PFSK-1 (cell line): ENCODE data around the gene TTC19.

Experiments used
- POLR2AphosphoS5 ChIP-seq: IDR thresholded peaks from 2 replicates; pipeline ENCODE4 v1.6.1; 2012; ENCODE audit warnings: low read depth, mild to moderate bottlenecking, control low read depth, low read length, moderate library complexity
- TF ChIP-seq, protein P1 (sequence below), 2 experiments: IDR thresholded peaks; 2 replicates each; pipeline versions ENCODE4 v1.6.1 to v1.8.0; 2011 to 2012; ENCODE audit warnings: low read depth in 2 of 2, low read length in 2 of 2, control low read depth in 1 of 2, inconsistent platforms in 1 of 2, mild to moderate bottlenecking in 1 of 2, moderate library complexity in 1 of 2; ENCODE audit not compliant: insufficient read depth in 1 of 2

DNA sequence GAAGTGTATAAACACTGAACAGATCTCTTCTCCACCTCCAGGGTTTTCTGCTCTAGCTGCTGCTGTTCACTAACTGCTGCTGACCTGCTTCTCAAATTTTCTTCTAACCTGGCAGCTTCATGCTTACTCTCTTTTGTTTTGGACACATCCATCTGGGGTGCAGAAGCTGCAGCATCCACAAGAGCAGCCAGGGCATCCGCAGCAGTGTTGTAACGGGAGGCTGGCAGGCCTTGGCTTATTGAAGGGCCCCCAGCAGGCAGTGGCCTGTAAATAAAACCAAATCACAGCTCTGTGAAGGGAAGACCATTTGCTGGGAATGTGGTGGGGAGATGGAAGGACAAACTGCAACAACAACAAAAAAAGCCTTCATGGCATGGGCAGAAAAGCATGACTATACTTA, 62.0 kb downstream of the TTC19 start:
- TF ChIP-seq POLR2AphosphoS5, result no peak
- TF ChIP-seq, protein P1, sequence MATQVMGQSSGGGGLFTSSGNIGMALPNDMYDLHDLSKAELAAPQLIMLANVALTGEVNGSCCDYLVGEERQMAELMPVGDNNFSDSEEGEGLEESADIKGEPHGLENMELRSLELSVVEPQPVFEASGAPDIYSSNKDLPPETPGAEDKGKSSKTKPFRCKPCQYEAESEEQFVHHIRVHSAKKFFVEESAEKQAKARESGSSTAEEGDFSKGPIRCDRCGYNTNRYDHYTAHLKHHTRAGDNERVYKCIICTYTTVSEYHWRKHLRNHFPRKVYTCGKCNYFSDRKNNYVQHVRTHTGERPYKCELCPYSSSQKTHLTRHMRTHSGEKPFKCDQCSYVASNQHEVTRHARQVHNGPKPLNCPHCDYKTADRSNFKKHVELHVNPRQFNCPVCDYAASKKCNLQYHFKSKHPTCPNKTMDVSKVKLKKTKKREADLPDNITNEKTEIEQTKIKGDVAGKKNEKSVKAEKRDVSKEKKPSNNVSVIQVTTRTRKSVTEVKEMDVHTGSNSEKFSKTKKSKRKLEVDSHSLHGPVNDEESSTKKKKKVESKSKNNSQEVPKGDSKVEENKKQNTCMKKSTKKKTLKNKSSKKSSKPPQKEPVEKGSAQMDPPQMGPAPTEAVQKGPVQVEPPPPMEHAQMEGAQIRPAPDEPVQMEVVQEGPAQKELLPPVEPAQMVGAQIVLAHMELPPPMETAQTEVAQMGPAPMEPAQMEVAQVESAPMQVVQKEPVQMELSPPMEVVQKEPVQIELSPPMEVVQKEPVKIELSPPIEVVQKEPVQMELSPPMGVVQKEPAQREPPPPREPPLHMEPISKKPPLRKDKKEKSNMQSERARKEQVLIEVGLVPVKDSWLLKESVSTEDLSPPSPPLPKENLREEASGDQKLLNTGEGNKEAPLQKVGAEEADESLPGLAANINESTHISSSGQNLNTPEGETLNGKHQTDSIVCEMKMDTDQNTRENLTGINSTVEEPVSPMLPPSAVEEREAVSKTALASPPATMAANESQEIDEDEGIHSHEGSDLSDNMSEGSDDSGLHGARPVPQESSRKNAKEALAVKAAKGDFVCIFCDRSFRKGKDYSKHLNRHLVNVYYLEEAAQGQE (IDR thresholded peaks at IDR 0.05; ENCODE audit: insufficient read depth in 1 of 2, low read depth in 2 of 2, low read length in 2 of 2), result no peak
